Subcutaneous adipose tissue (tissue), 4 donors: ENCODE results near the gene CLCA4. TPM values are rescaled to one million over a fixed set of nuclear protein-coding genes. Genes with fewer than 3 reads are reported as not detected.

Source experiments
- CTCF ChIP-seq: fragments of 450-650 bp; IDR thresholded peaks from one replicate; pipeline ENCODE4 v1.5.1; 2016; ENCODE audit warnings: low read depth, mild to moderate bottlenecking, control low read depth, antibody characterized with exemption, moderate library complexity
- total RNA-seq, 4 donors: library from RNA; depleted of rRNA; stranded (reverse); fragments of >200 nt; gene quantifications; one replicate each; pipeline ENCODE4 v1.1.0, GENCODE V29; 2016

Gene CLCA4
- total RNA-seq: under 1 TPM in 1 of 4 donors, not detected in 3; 0.65 TPM

- TF ChIP-seq CTCF: no peak
These were observed at the start of gene CLCA4 for GRCh38 chr1:86546787-86547221. Gene CLCA4, plus strand, starts transcription at chr1:86547078. Its CDS starts 42 bp downstream, at chr1:86547120.

GRCh38 chr1:86498281-86498680 lies 48.6 kb upstream of the CLCA4 start:
- TF ChIP-seq CTCF: no peak

- no peak for TF ChIP-seq CTCF
These were observed 46.8 kb upstream of the CLCA4 start for GRCh38 chr1:86499987-86500593.

GRCh38 chr1:86500714-86501113 lies 46.2 kb upstream of the CLCA4 start:
- no peak for TF ChIP-seq CTCF

GRCh38 chr1:86502721-86503405 lies 44.0 kb upstream of the CLCA4 start:
- TF ChIP-seq CTCF: no peak

GRCh38 chr1:86503406-86504136 lies 43.3 kb upstream of the CLCA4 start:
- no peak for TF ChIP-seq CTCF

GRCh38 chr1:86504137-86504479 lies 42.8 kb upstream of the CLCA4 start:
- TF ChIP-seq CTCF: no peak
